ENCODE measurements around the gene RIMS4. TPM values are rescaled to one million over a fixed set of nuclear protein-coding genes. Genes with fewer than 3 reads are reported as not detected.

Gene RIMS4
- total RNA-seq, 1 donor from 2014 or later = not detected

- no peak for DNase-seq (ENCODE audit: low read depth)
- Histone ChIP-seq H3K36me3 (ENCODE audit: control insufficient read depth, insufficient read depth, low read length) (no peaks in the 10 kb centered on the region), H3K4me3 (ENCODE audit: low read depth, low read length) (no peak overlapping the region), H3K27me3 (ENCODE audit: control insufficient read depth, insufficient read depth, low read length) (no peaks in the 10 kb centered on the region)
- no peak for TF ChIP-seq CTCF (IDR thresholded peaks at IDR 0.05; ENCODE audit: insufficient read depth, low read length, poor library complexity, severe bottlenecking)
Measured at GRCh38 chr20:44711237-44711636, 99.1 kb downstream of the RIMS4 start.

DNA sequence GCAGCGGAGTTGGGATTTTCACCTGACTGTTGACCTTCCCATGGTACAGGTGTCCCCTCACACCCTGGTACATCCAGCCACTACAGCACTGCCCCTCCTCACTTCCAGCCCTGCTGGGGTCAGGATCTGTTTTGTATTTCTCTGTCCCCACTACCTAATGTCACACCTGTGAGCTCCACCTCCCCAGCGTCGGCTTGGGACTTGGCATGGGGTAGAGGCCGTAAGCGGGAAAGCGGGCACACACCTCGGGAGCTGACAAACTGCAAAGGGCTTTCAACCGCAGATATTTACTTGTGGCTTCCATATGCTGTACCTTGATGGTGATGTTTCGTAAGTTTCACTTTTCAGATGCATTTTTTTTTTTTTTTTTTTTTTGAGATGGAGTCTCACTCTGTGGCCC, 100.5 kb downstream of the RIMS4 start:
- TF ChIP-seq CTCF (IDR thresholded peaks at IDR 0.05; ENCODE audit: insufficient read depth, low read length, poor library complexity, severe bottlenecking) = no peak
- no peak for DNase-seq (ENCODE audit: low read depth)
- Histone ChIP-seq H3K4me3 (ENCODE audit: low read depth, low read length) (no peak overlapping the region), H3K27me3 (ENCODE audit: control insufficient read depth, insufficient read depth, low read length) (no peaks in the 10 kb centered on the region), H3K36me3 (ENCODE audit: control insufficient read depth, insufficient read depth, low read length) (no peaks in the 10 kb centered on the region)

DNA sequence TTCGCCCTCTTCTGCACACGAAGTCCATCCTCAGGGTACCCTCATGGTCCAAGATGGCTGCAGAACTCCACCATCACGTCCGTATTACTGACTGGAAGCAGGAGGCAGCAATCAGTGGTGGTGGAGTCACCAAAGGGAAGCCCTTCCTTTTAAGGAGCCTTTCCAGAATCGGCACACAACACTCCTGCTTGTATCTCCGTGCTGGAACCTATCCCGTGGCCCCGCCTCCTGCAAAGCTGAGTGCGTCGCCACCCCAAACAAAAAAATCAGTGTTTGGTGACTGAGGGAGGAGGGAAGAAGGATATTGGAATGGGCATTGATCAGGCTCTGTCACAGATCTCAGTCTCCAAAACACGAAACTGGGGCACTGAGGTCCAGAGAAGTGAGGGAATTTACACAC, 101.0 kb downstream of the RIMS4 start:
- no peaks in the 10 kb centered on the region for H3K27me3 ChIP-seq (ENCODE audit: control insufficient read depth, insufficient read depth, low read length)
- no peak for TF ChIP-seq CTCF (IDR thresholded peaks at IDR 0.05; ENCODE audit: insufficient read depth, low read length, poor library complexity, severe bottlenecking)
- no peak overlapping the region for H3K4me3 ChIP-seq (ENCODE audit: low read depth, low read length)
- no peaks in the 10 kb centered on the region for H3K36me3 ChIP-seq (ENCODE audit: control insufficient read depth, insufficient read depth, low read length)
- no peak for DNase-seq (ENCODE audit: low read depth)

GRCh38 chr20:44707018-44707579, 103.2 kb downstream of the RIMS4 start:
- Histone ChIP-seq H3K4me3 (ENCODE audit: low read depth, low read length) (no peak overlapping the region), H3K27me3 (ENCODE audit: control insufficient read depth, insufficient read depth, low read length) (no peaks in the 10 kb centered on the region), H3K36me3 (ENCODE audit: control insufficient read depth, insufficient read depth, low read length) (no peaks in the 10 kb centered on the region)
- DNase-seq (ENCODE audit: low read depth) = no peak
- TF ChIP-seq CTCF (IDR thresholded peaks at IDR 0.05; ENCODE audit: insufficient read depth, low read length, poor library complexity, severe bottlenecking) = no peak

- H3K27me3 ChIP-seq (ENCODE audit: control insufficient read depth, insufficient read depth, low read length) = no peaks in the 10 kb centered on the region
- no peaks in the 10 kb centered on the region for H3K36me3 ChIP-seq (ENCODE audit: control insufficient read depth, insufficient read depth, low read length)
- no peak for TF ChIP-seq CTCF (IDR thresholded peaks at IDR 0.05; ENCODE audit: insufficient read depth, low read length, poor library complexity, severe bottlenecking)
- H3K4me3 ChIP-seq (ENCODE audit: low read depth, low read length) = no peak overlapping the region
- DNase-seq (ENCODE audit: low read depth) = no peak
Measured at GRCh38 chr20:44706301-44707017, 103.9 kb downstream of the RIMS4 start.

Data from kidney epithelial cell (primary cell).